IMR-90 (cell line): ENCODE data around the gene HIVEP3. TPM values are rescaled to one million over a fixed set of nuclear protein-coding genes. Genes with fewer than 3 reads are reported as not detected.

Source experiments
- ATAC-seq: fragments of 200-7000 bp; cut with Tn5 transposase; 2 replicates; pipeline ENCODE4 v1.9.1; 2020; ENCODE audit warnings: low read depth, mild to moderate bottlenecking, moderate library complexity
- BruUV-seq: library from RNA; stranded (reverse); fragments of 400-500 nt; replicated peaks from 2 replicates; lab custom pipeline; 2021; lab: Mats Ljungman, UMichigan
- CTCF ChIA-PET: fragments of 300-600 bp; formaldehyde crosslinking; extraction: SDS; loops from one replicate; lab custom pipeline; 2021; ENCODE audit warnings: antibody characterized with exemption; lab: Yijun Ruan, JAX
- POLR2A ChIA-PET: fragments of 300-600 bp; sonication (Branson Sonifier 250); formaldehyde crosslinking; loops from one replicate; lab custom pipeline; 2022; ENCODE audit warnings: antibody characterized with exemption; ENCODE audit not compliant: unreplicated experiment; lab: Charles Lee
- DNase-seq: peaks from one replicate; pipeline ENCODE4 v3.0.0; 2013
- H2AFZ ChIP-seq: replicated peaks from 2 replicates; pipeline ENCODE3; 2013; ENCODE audit warnings: low read length, mild to moderate bottlenecking; ENCODE audit not compliant: poor library complexity
- H2AK5ac ChIP-seq: 2 replicates; pipeline ENCODE4 v1.6.1; 2013; ENCODE audit warnings: low read depth, low read length, inconsistent platforms
- H2AK9ac ChIP-seq: replicated peaks from 2 replicates; pipeline ENCODE3; 2013; ENCODE audit warnings: mild to moderate bottlenecking, low read depth, low read length, moderate library complexity; ENCODE audit not compliant: poor library complexity
- H2BK120ac ChIP-seq: 2 replicates; pipeline ENCODE4 v1.6.1; 2013; ENCODE audit warnings: low read depth, low read length, inconsistent platforms
- H2BK15ac ChIP-seq: 3 replicates; pipeline ENCODE4 v1.6.1; 2013; ENCODE audit warnings: low read depth, low read length, inconsistent platforms
- H2BK20ac ChIP-seq: 2 replicates; pipeline ENCODE4 v1.6.1; 2013; ENCODE audit warnings: low read depth, mild to moderate bottlenecking, inconsistent platforms, low read length, moderate library complexity
- H2BK5ac ChIP-seq: 2 replicates; pipeline ENCODE4 v1.6.1; 2013; ENCODE audit warnings: mild to moderate bottlenecking, low read depth, low read length, inconsistent platforms; ENCODE audit not compliant: poor library complexity, severe bottlenecking
- H3K14ac ChIP-seq: replicated peaks from 2 replicates; pipeline ENCODE4 v1.6.1; 2013; ENCODE audit warnings: low read depth, low read length, inconsistent platforms
- H3K18ac ChIP-seq: 2 replicates; pipeline ENCODE4 v1.6.1; 2013; ENCODE audit warnings: low read depth, low read length, control low read depth
- H3K23ac ChIP-seq: 2 replicates; pipeline ENCODE4 v1.6.1; 2013; ENCODE audit warnings: low read depth, low read length, inconsistent platforms
- H3K27ac ChIP-seq: 2 replicates; pipeline ENCODE4 v1.5.1; 2013; ENCODE audit warnings: mild to moderate bottlenecking, control low read depth, low read length; ENCODE audit not compliant: insufficient read depth
- H3K27me3 ChIP-seq: 2 replicates; pipeline ENCODE4 v1.6.1; 2013; ENCODE audit warnings: low read length; ENCODE audit not compliant: control insufficient read depth, insufficient read depth
- H3K36me3 ChIP-seq: 2 replicates; pipeline ENCODE4 v1.6.1; 2013; ENCODE audit warnings: low read length, mixed read lengths; ENCODE audit not compliant: control insufficient read depth, insufficient read depth
- H3K4ac ChIP-seq: 2 replicates; pipeline ENCODE4 v1.6.1; 2013; ENCODE audit warnings: low read depth, low read length, inconsistent platforms
- H3K4me1 ChIP-seq: 2 replicates; pipeline ENCODE4 v1.6.1; 2013; ENCODE audit warnings: low read length, mixed read lengths; ENCODE audit not compliant: control insufficient read depth, insufficient read depth
- H3K4me2 ChIP-seq: 2 replicates; pipeline ENCODE4 v1.6.1; 2013; ENCODE audit warnings: low read depth, mild to moderate bottlenecking, control low read depth, low read length, moderate library complexity
- H3K4me3 ChIP-seq: 2 replicates; pipeline ENCODE4 v1.5.1; 2013; ENCODE audit warnings: low read depth, mild to moderate bottlenecking, control low read depth, low read length, moderate library complexity; ENCODE audit not compliant: insufficient read depth
- H3K56ac ChIP-seq: 2 replicates; pipeline ENCODE4 v1.6.1; 2013; ENCODE audit warnings: low read length, inconsistent platforms; ENCODE audit not compliant: insufficient read depth; ENCODE audit errors: extremely low read depth
- H3K79me1 ChIP-seq, 2 experiments: 2 replicates each; pipeline ENCODE4 v1.6.1; 2013; ENCODE audit warnings: low read length in 2 of 2, inconsistent platforms in 1 of 2, low read depth in 1 of 2
- H3K9ac ChIP-seq: 2 replicates; pipeline ENCODE4 v1.6.1; 2013; ENCODE audit warnings: low read depth, low read length, control low read depth
- H3K9me1 ChIP-seq: 2 replicates; pipeline ENCODE4 v1.6.1; 2013; ENCODE audit warnings: low read length, inconsistent platforms; ENCODE audit not compliant: insufficient read depth
- H3K9me3 ChIP-seq: 2 replicates; pipeline ENCODE4 v1.6.1; 2013; ENCODE audit warnings: low read length; ENCODE audit not compliant: control insufficient read depth, insufficient read depth
- H4K20me1 ChIP-seq: 2 replicates; pipeline ENCODE4 v1.6.1; 2013; ENCODE audit warnings: low read length, inconsistent platforms; ENCODE audit not compliant: insufficient read depth
- H4K5ac ChIP-seq: 2 replicates; pipeline ENCODE4 v1.6.1; 2013; ENCODE audit warnings: mild to moderate bottlenecking, low read depth, low read length, control low read depth
- H4K8ac ChIP-seq, 2 experiments: 2 replicates each; pipeline ENCODE4 v1.6.1; 2013; ENCODE audit warnings: low read depth in 2 of 2, low read length in 2 of 2, control low read depth in 1 of 2, inconsistent platforms in 1 of 2
- H4K91ac ChIP-seq: 2 replicates; pipeline ENCODE4 v1.6.1; 2013; ENCODE audit warnings: low read depth, low read length, inconsistent platforms; ENCODE audit not compliant: insufficient read depth
- CHD1 ChIP-seq: IDR thresholded peaks from 2 replicates; pipeline ENCODE4 v1.6.1; 2012; ENCODE audit warnings: low read depth, low read length, improper control_type of control experiment
- FOS ChIP-seq: fragments of 150-350 bp; IDR thresholded peaks from 2 replicates; pipeline ENCODE4 v1.6.1; 2016; ENCODE audit warnings: low read depth, low read length
- MAFK ChIP-seq: IDR thresholded peaks from 2 replicates; pipeline ENCODE4 v1.6.1; 2012; ENCODE audit warnings: low read depth, low read length, improper control_type of control experiment
- NFE2L2 ChIP-seq: fragments of 150-350 bp; IDR thresholded peaks from 2 replicates; pipeline ENCODE4 v1.6.1; 2016; ENCODE audit warnings: low read depth, mild to moderate bottlenecking, low read length
- POLR2A ChIP-seq: IDR thresholded peaks from 2 replicates; pipeline ENCODE4 v1.6.1; 2012; ENCODE audit warnings: mild to moderate bottlenecking, low read depth, low read length
- RCOR1 ChIP-seq: IDR thresholded peaks from 2 replicates; pipeline ENCODE4 v1.6.1; 2012; ENCODE audit warnings: mild to moderate bottlenecking, low read length, improper control_type of control experiment; ENCODE audit not compliant: insufficient replicate concordance
- RFX5 ChIP-seq: IDR thresholded peaks from 2 replicates; pipeline ENCODE4 v1.8.0; 2012; ENCODE audit warnings: low read depth, mild to moderate bottlenecking, low read length, moderate library complexity
- SMC3 ChIP-seq: fragments of 150-350 bp; IDR thresholded peaks from 2 replicates; pipeline ENCODE4 v1.6.1; 2016; ENCODE audit warnings: low read depth, mild to moderate bottlenecking, antibody characterized with exemption, low read length, moderate library complexity
- USF2 ChIP-seq: fragments of 150-350 bp; IDR thresholded peaks from 2 replicates; pipeline ENCODE4 v1.6.1; 2017; ENCODE audit warnings: mild to moderate bottlenecking, antibody characterized with exemption, low read length, low read depth
- whole genome bisulfite sequencing, 2 experiments: methylation state at CpG; one replicate each; pipeline versions ENCODE4 v1.1.5 to v1.1.7; 2013; ENCODE audit warnings: missing lambda C conversion rate in 2 of 2; ENCODE audit not compliant: insufficient read length in 1 of 2; ENCODE audit errors: extremely low coverage in 2 of 2; 5-methylcytosine and 5-hydroxymethylcytosine counted together
- dilution Hi-C: fragments of 300-500 bp; cut with HindIII; formaldehyde crosslinking; loops from one replicate; pipeline ENCODE4 v1.14.3; 2018; ENCODE audit warnings: low sequenced_read_pairs; ENCODE audit not compliant: unreplicated experiment
- in situ Hi-C: fragments of 300-500 bp; cut with MboI; formaldehyde crosslinking; loops from 3 replicates; pipeline ENCODE4 v1.14.3; 2019; ENCODE audit warnings: low sequenced_read_pairs, inconsistent platforms, mixed read lengths
- intact Hi-C: fragments of 100-400 bp; cut with micrococcal nuclease; formaldehyde crosslinking; loops from 2 replicates; pipeline ENCODE4 v1.10.0; 2022
- polyA plus RNA-seq, 3 experiments: library from polyadenylated mRNA; depleted of rRNA; stranded (reverse); fragments of >200 nt; gene quantifications; 2 replicates each; pipeline ENCODE4 v1.2.3, GENCODE V29; 2012; ENCODE audit warnings: low replicate concordance in 1 of 3
- total RNA-seq: library from RNA; depleted of rRNA; stranded (reverse); fragments of >200 nt; gene quantifications from 2 replicates; pipeline ENCODE4 v1.2.3, GENCODE V29; 2012
- TF ChIP-seq, protein P1 (sequence below): conservative IDR thresholded peaks from 2 replicates; pipeline ENCODE4 v1.5.1; 2012; ENCODE audit warnings: mild to moderate bottlenecking, low read depth, low read length, improper control_type of control experiment

Gene HIVEP3
- total and polyA plus RNA-seq, 2 of the 4 experiments (the other 2 are of a cell fraction), result 1.4 to 4.0 TPM

GRCh38 chr1:41545996-41546832 is 372.5 kb downstream of the HIVEP3 start:
- Histone ChIP-seq H3K4ac (no peak overlapping the region), H4K20me1 (no peaks in the 10 kb centered on the region), H2AK9ac (no peak overlapping the region), H3K27me3 (no peaks in the 10 kb centered on the region), H3K4me1 (no peaks in the 10 kb centered on the region), H2BK20ac (no peak overlapping the region), H3K4me3 (no peak overlapping the region), H3K9me1 (no peaks in the 10 kb centered on the region), H3K79me1 (peaks cover 0 to 4% of the 10 kb centered on the region in 2 experiments; a peak in 1 of 4 replicates), H3K27ac (no peak overlapping the region), H4K91ac (no peak overlapping the region), H3K14ac (no peak overlapping the region), H3K36me3 (no peaks in the 10 kb centered on the region), H3K4me2 (no peak overlapping the region), H2AK5ac (no peak overlapping the region), H2BK120ac (no peak overlapping the region), H3K9ac (no peak overlapping the region), H4K8ac (no peak overlapping the region), H2BK15ac (no peak overlapping the region), H4K5ac (no peak overlapping the region), H2BK5ac (no peak overlapping the region), H3K9me3 (no peaks in the 10 kb centered on the region), H3K23ac (no peak overlapping the region), H2AFZ (no peak overlapping the region), H3K56ac (no peak overlapping the region), H3K18ac (no peak overlapping the region)
- TF ChIP-seq CHD1, result no peak
- TF ChIP-seq RCOR1, result no peak
- TF ChIP-seq SMC3, result no peak
- TF ChIP-seq FOS, result no peak
- no peak for TF ChIP-seq USF2
- TF ChIP-seq POLR2A, result no peak
- no peak for TF ChIP-seq MAFK
- TF ChIP-seq, protein P1, sequence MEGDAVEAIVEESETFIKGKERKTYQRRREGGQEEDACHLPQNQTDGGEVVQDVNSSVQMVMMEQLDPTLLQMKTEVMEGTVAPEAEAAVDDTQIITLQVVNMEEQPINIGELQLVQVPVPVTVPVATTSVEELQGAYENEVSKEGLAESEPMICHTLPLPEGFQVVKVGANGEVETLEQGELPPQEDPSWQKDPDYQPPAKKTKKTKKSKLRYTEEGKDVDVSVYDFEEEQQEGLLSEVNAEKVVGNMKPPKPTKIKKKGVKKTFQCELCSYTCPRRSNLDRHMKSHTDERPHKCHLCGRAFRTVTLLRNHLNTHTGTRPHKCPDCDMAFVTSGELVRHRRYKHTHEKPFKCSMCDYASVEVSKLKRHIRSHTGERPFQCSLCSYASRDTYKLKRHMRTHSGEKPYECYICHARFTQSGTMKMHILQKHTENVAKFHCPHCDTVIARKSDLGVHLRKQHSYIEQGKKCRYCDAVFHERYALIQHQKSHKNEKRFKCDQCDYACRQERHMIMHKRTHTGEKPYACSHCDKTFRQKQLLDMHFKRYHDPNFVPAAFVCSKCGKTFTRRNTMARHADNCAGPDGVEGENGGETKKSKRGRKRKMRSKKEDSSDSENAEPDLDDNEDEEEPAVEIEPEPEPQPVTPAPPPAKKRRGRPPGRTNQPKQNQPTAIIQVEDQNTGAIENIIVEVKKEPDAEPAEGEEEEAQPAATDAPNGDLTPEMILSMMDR, result no peak
- TF ChIP-seq NFE2L2, result no peak
- no peak for TF ChIP-seq RFX5
- intact Hi-C loops, result no loop called here
- BruUV-seq, result no TSS peak
- ATAC-seq (no peak), DNase-seq (no peak)
- CTCF ChIA-PET, result no interaction called here
- in situ Hi-C loops, result no loop called here
- 92% methylated on average over 2 of the region's 8 CpGs; no CpG with 5 or more reads in 1 of the 2 experiments for WGBS, 2 experiments
- dilution Hi-C loops, result no loop called here
- POLR2A ChIA-PET, result no interaction called here
